ENCODE data around the gene HOXA3.

DNA sequence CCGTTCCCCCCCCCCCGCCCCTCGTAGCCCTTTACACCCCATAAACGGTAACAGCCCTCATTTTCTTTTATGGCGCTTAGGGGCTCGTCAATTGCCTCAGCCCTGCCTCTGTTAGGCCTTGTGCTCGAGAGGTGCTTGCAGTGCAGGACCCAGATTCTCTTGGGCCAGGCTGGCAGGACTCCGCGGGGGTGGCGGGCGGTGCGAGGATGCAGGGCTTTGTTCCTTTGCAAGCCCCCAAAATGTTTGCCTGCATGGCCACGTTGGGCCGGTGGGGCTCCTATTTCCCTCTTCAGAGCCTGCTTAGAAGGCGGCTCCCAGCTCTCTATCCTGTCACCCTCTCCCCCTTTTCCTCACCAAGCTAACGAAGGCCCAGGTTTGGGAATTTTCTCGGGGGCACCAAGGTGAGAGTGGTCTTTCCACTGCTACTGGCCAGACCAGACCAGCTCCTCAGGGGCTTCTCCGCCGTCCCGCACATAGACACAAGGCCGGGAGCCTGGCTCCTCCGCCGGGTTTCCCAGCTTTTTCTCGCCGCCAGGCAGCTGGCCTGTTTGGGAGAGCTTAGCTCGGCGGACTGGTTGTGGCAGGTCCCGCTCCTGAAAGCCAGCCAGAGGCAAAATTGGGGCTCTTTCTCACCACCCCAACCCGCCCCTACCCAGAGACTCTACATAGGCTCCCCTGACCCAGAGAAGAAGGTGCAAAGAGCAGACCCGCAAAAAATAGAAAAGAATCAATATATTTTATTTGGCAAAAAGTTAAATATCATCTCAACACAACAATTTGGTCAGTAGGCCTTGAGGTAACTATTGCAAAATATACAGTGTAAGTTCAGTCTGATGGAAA, 9.6 kb upstream of the HOXA3 start:
- TF ChIP-seq, protein P1, sequence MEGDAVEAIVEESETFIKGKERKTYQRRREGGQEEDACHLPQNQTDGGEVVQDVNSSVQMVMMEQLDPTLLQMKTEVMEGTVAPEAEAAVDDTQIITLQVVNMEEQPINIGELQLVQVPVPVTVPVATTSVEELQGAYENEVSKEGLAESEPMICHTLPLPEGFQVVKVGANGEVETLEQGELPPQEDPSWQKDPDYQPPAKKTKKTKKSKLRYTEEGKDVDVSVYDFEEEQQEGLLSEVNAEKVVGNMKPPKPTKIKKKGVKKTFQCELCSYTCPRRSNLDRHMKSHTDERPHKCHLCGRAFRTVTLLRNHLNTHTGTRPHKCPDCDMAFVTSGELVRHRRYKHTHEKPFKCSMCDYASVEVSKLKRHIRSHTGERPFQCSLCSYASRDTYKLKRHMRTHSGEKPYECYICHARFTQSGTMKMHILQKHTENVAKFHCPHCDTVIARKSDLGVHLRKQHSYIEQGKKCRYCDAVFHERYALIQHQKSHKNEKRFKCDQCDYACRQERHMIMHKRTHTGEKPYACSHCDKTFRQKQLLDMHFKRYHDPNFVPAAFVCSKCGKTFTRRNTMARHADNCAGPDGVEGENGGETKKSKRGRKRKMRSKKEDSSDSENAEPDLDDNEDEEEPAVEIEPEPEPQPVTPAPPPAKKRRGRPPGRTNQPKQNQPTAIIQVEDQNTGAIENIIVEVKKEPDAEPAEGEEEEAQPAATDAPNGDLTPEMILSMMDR (IDR thresholded peaks at IDR 0.05): no peak
- no peak for TF ChIP-seq POLR2A (IDR thresholded peaks at IDR 0.05)

Measured in esophagus squamous epithelium (tissue), 4 donors.